ENCODE results near the gene IGFL3. TPM values are rescaled to one million over a fixed set of nuclear protein-coding genes. Genes with fewer than 3 reads are reported as not detected.

IGFL3 gene
- total RNA-seq, 4 donors from 2014 or later, result not detected

DNA sequence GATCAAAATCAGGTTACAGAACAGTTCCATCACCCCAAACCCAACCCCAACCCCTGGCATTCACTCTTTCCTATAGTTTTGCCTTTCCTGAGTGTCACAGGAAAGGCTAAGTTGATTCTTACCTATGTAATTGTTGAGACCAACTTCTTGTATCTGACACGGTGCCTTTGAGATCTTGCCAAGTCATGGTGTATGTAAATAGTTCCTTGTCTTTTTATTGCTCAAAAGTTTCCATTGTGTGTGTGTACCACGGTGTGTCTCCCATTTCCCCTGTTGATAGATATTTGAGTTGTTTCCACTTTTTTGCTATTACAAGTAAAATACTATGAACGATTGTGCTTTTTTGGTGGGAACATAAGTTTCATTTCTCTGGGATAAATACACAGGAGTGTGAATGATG, 20.3 kb upstream of the IGFL3 start:
- no peak for TF ChIP-seq POLR2A (IDR thresholded peaks at IDR 0.05)
- 45 to 47% methylated on average over 3 of the region's 3 CpGs for WGBS, 2 donors

DNA sequence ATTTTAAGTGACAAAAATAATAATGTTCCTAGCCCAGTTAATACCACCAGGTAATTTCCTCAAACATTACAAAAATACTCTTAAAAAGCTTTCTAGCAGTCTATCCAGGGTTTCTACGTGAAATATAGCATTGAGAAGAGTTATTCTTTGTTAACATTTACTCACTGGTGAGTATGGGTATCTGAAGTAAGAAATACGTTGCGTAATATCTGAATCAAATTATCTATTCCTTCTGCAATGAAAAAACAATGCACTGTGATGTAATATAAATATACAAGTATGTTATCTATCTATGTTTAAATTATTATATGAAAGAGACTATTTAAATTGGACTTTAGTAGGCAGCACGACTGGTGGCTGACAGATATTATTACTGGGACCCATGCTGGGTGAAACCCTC, 17.8 kb upstream of the IGFL3 start:
- H3K4me3 ChIP-seq, result no peak overlapping the region
- WGBS, 2 donors, result 69 to 75% methylated on average over 4 of the region's 4 CpGs
- H3K36me3 ChIP-seq, result no peaks in the 10 kb centered on the region
- peaks cover 0 to 6% (median 0%) of the 10 kb centered on the region in 4 donors for H3K9me3 ChIP-seq
- no peak for DNase-seq (ENCODE audit: low spot score in 2 of 2)
- no peaks in the 10 kb centered on the region for H3K4me1 ChIP-seq
- TF ChIP-seq, protein P1, sequence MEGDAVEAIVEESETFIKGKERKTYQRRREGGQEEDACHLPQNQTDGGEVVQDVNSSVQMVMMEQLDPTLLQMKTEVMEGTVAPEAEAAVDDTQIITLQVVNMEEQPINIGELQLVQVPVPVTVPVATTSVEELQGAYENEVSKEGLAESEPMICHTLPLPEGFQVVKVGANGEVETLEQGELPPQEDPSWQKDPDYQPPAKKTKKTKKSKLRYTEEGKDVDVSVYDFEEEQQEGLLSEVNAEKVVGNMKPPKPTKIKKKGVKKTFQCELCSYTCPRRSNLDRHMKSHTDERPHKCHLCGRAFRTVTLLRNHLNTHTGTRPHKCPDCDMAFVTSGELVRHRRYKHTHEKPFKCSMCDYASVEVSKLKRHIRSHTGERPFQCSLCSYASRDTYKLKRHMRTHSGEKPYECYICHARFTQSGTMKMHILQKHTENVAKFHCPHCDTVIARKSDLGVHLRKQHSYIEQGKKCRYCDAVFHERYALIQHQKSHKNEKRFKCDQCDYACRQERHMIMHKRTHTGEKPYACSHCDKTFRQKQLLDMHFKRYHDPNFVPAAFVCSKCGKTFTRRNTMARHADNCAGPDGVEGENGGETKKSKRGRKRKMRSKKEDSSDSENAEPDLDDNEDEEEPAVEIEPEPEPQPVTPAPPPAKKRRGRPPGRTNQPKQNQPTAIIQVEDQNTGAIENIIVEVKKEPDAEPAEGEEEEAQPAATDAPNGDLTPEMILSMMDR (IDR thresholded peaks at IDR 0.05), result no peak
- no peak for TF ChIP-seq EP300 (IDR thresholded peaks at IDR 0.05)
- no peak for TF ChIP-seq POLR2A (IDR thresholded peaks at IDR 0.05)
- H3K27me3 ChIP-seq, result no peaks in the 10 kb centered on the region
- H3K27ac ChIP-seq, result no peak overlapping the region

More for the DNA sequence above, 20.3 kb upstream of the IGFL3 start:
- no peak overlapping the region for H3K27ac ChIP-seq
- H3K27me3 ChIP-seq, result no peaks in the 10 kb centered on the region
- H3K9me3 ChIP-seq, result peaks cover 0 to 6% (median 0%) of the 10 kb centered on the region in 4 donors
- H3K4me3 ChIP-seq, result no peak overlapping the region
- H3K4me1 ChIP-seq, result no peaks in the 10 kb centered on the region
- no peaks in the 10 kb centered on the region for H3K36me3 ChIP-seq
- DNase-seq (ENCODE audit: low spot score in 2 of 2), result no peak

DNA sequence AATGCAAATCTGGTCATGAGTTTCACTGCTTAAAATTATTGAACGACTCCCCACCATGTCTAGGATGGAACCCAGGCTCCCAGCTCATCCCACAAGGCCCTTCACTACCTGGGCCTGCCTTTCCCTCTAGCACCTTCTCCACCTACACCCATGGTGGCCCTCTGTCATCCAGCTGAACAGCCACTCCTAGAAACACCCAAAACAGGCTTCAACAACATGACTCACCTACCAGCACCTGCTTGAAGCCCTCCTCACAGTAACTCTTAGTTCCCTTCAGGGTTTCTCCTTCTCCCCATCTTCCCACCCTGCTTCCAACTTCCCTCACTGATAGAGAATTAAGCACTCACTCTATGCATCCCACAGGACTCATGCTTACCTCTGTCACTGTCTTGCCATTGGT, 16.9 kb upstream of the IGFL3 start:
- 50 to 65% methylated on average over 1 of the region's 1 CpG for WGBS, 2 donors
- H3K4me1 ChIP-seq, result no peaks in the 10 kb centered on the region
- H3K4me3 ChIP-seq, result no peak overlapping the region
- H3K27ac ChIP-seq, result no peak overlapping the region
- peaks cover 0 to 6% (median 0%) of the 10 kb centered on the region in 4 donors for H3K9me3 ChIP-seq
- DNase-seq (ENCODE audit: low spot score in 2 of 2), result no peak
- TF ChIP-seq, protein P1 (IDR thresholded peaks at IDR 0.05), result no peak
- TF ChIP-seq EP300 (IDR thresholded peaks at IDR 0.05), result no peak
- TF ChIP-seq POLR2A (IDR thresholded peaks at IDR 0.05), result no peak
- no peaks in the 10 kb centered on the region for H3K36me3 ChIP-seq
- no peaks in the 10 kb centered on the region for H3K27me3 ChIP-seq

DNA sequence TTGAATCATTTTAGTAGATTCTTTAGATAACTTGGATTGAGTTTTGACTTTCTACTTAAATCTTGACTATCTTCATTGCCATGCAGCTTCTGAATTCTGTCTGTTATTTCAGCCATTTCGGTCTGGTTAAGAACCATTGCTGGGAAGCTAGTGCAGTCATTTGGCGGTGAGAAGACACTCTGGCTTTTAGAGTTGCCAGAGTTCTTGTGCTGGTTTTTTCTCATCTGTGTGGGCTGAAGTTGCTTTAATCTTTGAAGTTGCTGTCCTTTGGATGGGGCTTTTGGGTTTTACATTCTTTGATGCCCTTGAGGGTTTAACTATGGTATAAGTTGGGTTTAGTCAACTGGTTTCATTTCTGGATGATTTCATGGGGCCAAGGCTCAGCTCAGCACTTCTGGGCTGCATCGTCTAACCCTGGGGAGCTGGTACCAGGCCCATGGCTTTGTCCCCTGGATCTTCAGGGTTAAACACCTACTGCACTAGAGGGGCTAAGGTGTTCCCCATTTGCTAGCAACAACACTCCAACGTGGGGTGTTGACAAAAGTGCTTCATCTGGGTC, 13.5 kb upstream of the IGFL3 start:
- WGBS, 2 donors, result 76 to 84% methylated on average over 4 of the region's 4 CpGs
- Histone ChIP-seq H3K36me3 (no peaks in the 10 kb centered on the region), H3K9me3 (no peaks in the 10 kb centered on the region), H3K27me3 (no peaks in the 10 kb centered on the region), H3K4me3 (no peak overlapping the region), H3K27ac (no peak overlapping the region), H3K4me1 (peaks cover 0 to 16% (median 10%) of the 10 kb centered on the region in 4 donors)
- DNase-seq (ENCODE audit: low spot score in 2 of 2), result no peak
- TF ChIP-seq POLR2A (IDR thresholded peaks at IDR 0.05) (no peak), EP300 (IDR thresholded peaks at IDR 0.05) (no peak)
- TF ChIP-seq, protein P1 (IDR thresholded peaks at IDR 0.05), result no peak

DNA sequence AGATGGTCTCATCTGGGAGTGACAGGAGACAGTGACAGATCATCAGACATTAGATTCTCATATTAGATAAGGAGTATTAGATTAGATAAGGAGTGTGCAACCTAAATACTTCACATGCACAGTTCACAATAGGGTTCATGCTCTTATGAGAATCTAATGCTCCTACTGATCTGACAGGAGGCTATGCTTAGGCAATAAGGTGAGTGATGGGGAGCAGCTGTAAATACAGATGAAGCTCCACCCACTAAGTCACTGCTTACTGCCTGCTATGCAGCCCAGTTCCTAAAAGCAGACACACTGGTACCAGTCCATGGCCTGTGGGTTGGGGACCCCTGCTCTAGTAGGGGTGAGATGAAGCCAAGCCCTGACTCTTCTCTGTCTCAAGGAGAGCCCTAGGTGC, 10.0 kb upstream of the IGFL3 start:
- H3K27me3 ChIP-seq, result no peaks in the 10 kb centered on the region
- no peaks in the 10 kb centered on the region for H3K9me3 ChIP-seq
- H3K4me3 ChIP-seq, result no peak overlapping the region
- no peak for TF ChIP-seq POLR2A (IDR thresholded peaks at IDR 0.05)
- TF ChIP-seq, protein P1 (IDR thresholded peaks at IDR 0.05), result no peak
- no peak for TF ChIP-seq EP300 (IDR thresholded peaks at IDR 0.05)
- no peaks in the 10 kb centered on the region for H3K36me3 ChIP-seq
- peak overlapping the region in 3 of 4 donors; percentile 54 to 94 (median 84) for H3K27ac ChIP-seq
- DNase-seq (ENCODE audit: low spot score in 2 of 2), result no peak
- H3K4me1 ChIP-seq, result peaks cover 0 to 29% (median 12%) of the 10 kb centered on the region in 4 donors
